Esophagus muscularis mucosa (tissue), 4 donors: ENCODE measurements around the gene IL36RN. TPM values are rescaled to one million over a fixed set of nuclear protein-coding genes. Genes with fewer than 3 reads are reported as not detected.

Experiments used
- DNase-seq: peaks from one replicate; pipeline ENCODE4 v3.0.0-alpha.2; 2017; ENCODE audit errors: extremely low spot score
- H3K27ac ChIP-seq, 4 donors: fragments of 200-600 bp; sonication (generic); replicated peaks in 1 of 4; 1 replicate in 3 of 4; 2 replicates in 1 of 4; pipeline ENCODE4 v1.5.1; 2016 to 2019; ENCODE audit warnings: mild to moderate bottlenecking in 1 of 4
- H3K27me3 ChIP-seq, 4 donors: fragments of 200-600 bp; sonication (generic); one replicate each; pipeline versions ENCODE4 v1.5.1 to v1.6.0; 2016 to 2019
- H3K36me3 ChIP-seq, 4 donors: fragments of 200-600 bp; sonication (generic); one replicate each; pipeline ENCODE4 v1.5.1; 2016 to 2019
- H3K4me1 ChIP-seq, 4 donors: fragments of 200-600 bp; sonication (generic); one replicate each; pipeline ENCODE4 v1.5.1; 2016 to 2019
- H3K4me3 ChIP-seq, 4 donors: fragments of 200-600 bp; sonication (generic); 1 replicate in 2 of 4; 2 replicates in 2 of 4; pipeline ENCODE4 v1.5.1; 2016 to 2019; ENCODE audit warnings: mild to moderate bottlenecking in 4 of 4, moderate library complexity in 1 of 4
- H3K9me3 ChIP-seq, 4 donors: fragments of 200-600 bp; sonication (generic); 1 replicate in 3 of 4; 2 replicates in 1 of 4; pipeline ENCODE4 v1.5.1; 2016 to 2019
- CTCF ChIP-seq, 3 experiments: fragments of 200-600 bp in 2 of 3; fragments of 450-650 bp in 1 of 3; sonication (generic) in 2 of 3; IDR thresholded peaks; one replicate each; pipeline ENCODE4 v1.5.1; 2017 to 2019; ENCODE audit warnings: antibody characterized with exemption in 3 of 3, mild to moderate bottlenecking in 2 of 3, moderate library complexity in 1 of 3
- EP300 ChIP-seq: sonication (generic); formaldehyde crosslinking; IDR thresholded peaks from one replicate; pipeline ENCODE4 v1.6.1; 2017; ENCODE audit warnings: antibody characterized with exemption
- POLR2A ChIP-seq: fragments of 450-650 bp; IDR thresholded peaks from one replicate; pipeline ENCODE4 v1.6.1; 2017; ENCODE audit warnings: antibody characterized with exemption, moderate library complexity, mild to moderate bottlenecking, low read depth
- POLR2AphosphoS5 ChIP-seq, 2 donors: sonication (generic); formaldehyde crosslinking; IDR thresholded peaks; one replicate each; pipeline ENCODE4 v1.6.1; 2017; ENCODE audit warnings: antibody characterized with exemption in 2 of 2
- WGBS: methylation state at CpG from one replicate; pipeline ENCODE4 v1.1.5; 2018; 5-methylcytosine and 5-hydroxymethylcytosine counted together
- intact Hi-C: fragments of 100-400 bp; cut with DNase I; formaldehyde crosslinking; loops from one replicate; pipeline ENCODE4 v1.15.1; 2023
- total RNA-seq, 4 donors: library from RNA; depleted of rRNA; stranded (reverse); fragments of >200 nt; gene quantifications; one replicate each; pipeline versions ENCODE4 v1.1.0 to v1.2.1, GENCODE V29; 2016

Gene IL36RN
- total RNA-seq, 4 donors from 2014 or later: not detected

GRCh38 chr2:113038291-113038690, 20.7 kb upstream of the IL36RN start:
- no peaks in the 10 kb centered on the region for H3K4me1 ChIP-seq
- H3K27me3 ChIP-seq: no peaks in the 10 kb centered on the region
- 77% methylated on average over 3 of the region's 3 CpGs for WGBS
- no peak for TF ChIP-seq POLR2A
- no peak for TF ChIP-seq CTCF (IDR thresholded peaks at IDR 0.05)
- no peak for TF ChIP-seq EP300
- no peak for TF ChIP-seq POLR2AphosphoS5 (IDR thresholded peaks at IDR 0.05)
- intact Hi-C loops: no loop called here
- H3K4me3 ChIP-seq: no peak overlapping the region
- H3K9me3 ChIP-seq: no peaks in the 10 kb centered on the region
- H3K36me3 ChIP-seq: no peaks in the 10 kb centered on the region
- H3K27ac ChIP-seq: no peak overlapping the region
- no peak for DNase-seq

- WGBS: 90% methylated on average over 2 of the region's 2 CpGs
- TF ChIP-seq POLR2AphosphoS5 (IDR thresholded peaks at IDR 0.05) (no peak), EP300 (no peak), CTCF (IDR thresholded peaks at IDR 0.05) (no peak), POLR2A (no peak)
Observed at GRCh38 chr2:113039158-113039557, 19.8 kb upstream of the IL36RN start.

GRCh38 chr2:113039719-113040118, 19.3 kb upstream of the IL36RN start:
- WGBS: 50% methylated on average over 5 of the region's 5 CpGs

More at GRCh38 chr2:113039158-113039557, 19.8 kb upstream of the IL36RN start:
- H3K4me1 ChIP-seq: no peaks in the 10 kb centered on the region
- H3K9me3 ChIP-seq: no peaks in the 10 kb centered on the region
- H3K4me3 ChIP-seq: no peak overlapping the region
- H3K36me3 ChIP-seq: no peaks in the 10 kb centered on the region
- H3K27me3 ChIP-seq: no peaks in the 10 kb centered on the region
- H3K27ac ChIP-seq: no peak overlapping the region
- intact Hi-C loops: no loop called here
- peak; percentile 87 for DNase-seq

GRCh38 chr2:113041871-113042270, 17.1 kb upstream of the IL36RN start:
- peak; percentile 80 for DNase-seq
- TF ChIP-seq POLR2AphosphoS5 (IDR thresholded peaks at IDR 0.05) (no peak), CTCF (IDR thresholded peaks at IDR 0.05) (no peak), POLR2A (no peak), EP300 (no peak)
- Histone ChIP-seq H3K27ac (no peak overlapping the region), H3K36me3 (no peaks in the 10 kb centered on the region), H3K27me3 (no peaks in the 10 kb centered on the region), H3K9me3 (no peaks in the 10 kb centered on the region), H3K4me3 (no peak overlapping the region), H3K4me1 (no peaks in the 10 kb centered on the region)
- intact Hi-C loops: no loop called here
- 57% methylated on average over 5 of the region's 5 CpGs for WGBS

More at GRCh38 chr2:113039719-113040118, 19.3 kb upstream of the IL36RN start:
- TF ChIP-seq EP300 (no peak), CTCF (IDR thresholded peaks at IDR 0.05) (no peak), POLR2AphosphoS5 (IDR thresholded peaks at IDR 0.05) (no peak), POLR2A (no peak)
- intact Hi-C loops: no loop called here
- Histone ChIP-seq H3K4me1 (no peaks in the 10 kb centered on the region), H3K4me3 (no peak overlapping the region), H3K9me3 (no peaks in the 10 kb centered on the region), H3K36me3 (no peaks in the 10 kb centered on the region), H3K27ac (no peak overlapping the region), H3K27me3 (no peaks in the 10 kb centered on the region)
- peak; percentile 12 for DNase-seq

- 89% methylated on average over 5 of the region's 5 CpGs for WGBS
- no peak overlapping the region for H3K27ac ChIP-seq
Observed at GRCh38 chr2:113046465-113046864, 12.5 kb upstream of the IL36RN start.

More at GRCh38 chr2:113046465-113046864, 12.5 kb upstream of the IL36RN start:
- no peak for DNase-seq
- intact Hi-C loops: no loop called here
- Histone ChIP-seq H3K36me3 (no peaks in the 10 kb centered on the region), H3K27me3 (no peaks in the 10 kb centered on the region), H3K4me3 (no peak overlapping the region), H3K9me3 (no peaks in the 10 kb centered on the region), H3K4me1 (no peaks in the 10 kb centered on the region)
- TF ChIP-seq EP300 (no peak), CTCF (IDR thresholded peaks at IDR 0.05) (no peak), POLR2AphosphoS5 (IDR thresholded peaks at IDR 0.05) (no peak), POLR2A (no peak)
